ENCODE data around the gene CCNI.

DNA sequence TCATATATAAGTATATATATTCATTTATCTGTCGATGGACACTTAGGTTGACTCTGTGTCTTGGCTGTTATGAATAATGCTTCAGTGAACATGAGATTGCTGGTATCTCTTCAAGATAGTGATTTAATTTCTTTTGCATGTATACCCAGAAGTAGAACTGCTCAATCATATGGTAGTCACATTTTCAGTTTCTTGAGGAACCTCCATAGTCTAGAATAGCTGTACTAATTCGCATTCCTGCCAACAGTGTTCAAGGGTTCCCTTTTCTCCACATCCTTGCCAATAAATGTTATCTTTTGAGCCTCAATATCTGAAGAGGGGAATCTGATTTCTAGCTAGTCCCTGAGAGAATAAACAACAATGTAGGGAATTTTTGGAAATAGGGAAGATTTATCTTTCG, 48.8 kb upstream of the CCNI start:
- TF ChIP-seq POLR2A (IDR thresholded peaks at IDR 0.05) = no peak
- TF ChIP-seq, protein P1, sequence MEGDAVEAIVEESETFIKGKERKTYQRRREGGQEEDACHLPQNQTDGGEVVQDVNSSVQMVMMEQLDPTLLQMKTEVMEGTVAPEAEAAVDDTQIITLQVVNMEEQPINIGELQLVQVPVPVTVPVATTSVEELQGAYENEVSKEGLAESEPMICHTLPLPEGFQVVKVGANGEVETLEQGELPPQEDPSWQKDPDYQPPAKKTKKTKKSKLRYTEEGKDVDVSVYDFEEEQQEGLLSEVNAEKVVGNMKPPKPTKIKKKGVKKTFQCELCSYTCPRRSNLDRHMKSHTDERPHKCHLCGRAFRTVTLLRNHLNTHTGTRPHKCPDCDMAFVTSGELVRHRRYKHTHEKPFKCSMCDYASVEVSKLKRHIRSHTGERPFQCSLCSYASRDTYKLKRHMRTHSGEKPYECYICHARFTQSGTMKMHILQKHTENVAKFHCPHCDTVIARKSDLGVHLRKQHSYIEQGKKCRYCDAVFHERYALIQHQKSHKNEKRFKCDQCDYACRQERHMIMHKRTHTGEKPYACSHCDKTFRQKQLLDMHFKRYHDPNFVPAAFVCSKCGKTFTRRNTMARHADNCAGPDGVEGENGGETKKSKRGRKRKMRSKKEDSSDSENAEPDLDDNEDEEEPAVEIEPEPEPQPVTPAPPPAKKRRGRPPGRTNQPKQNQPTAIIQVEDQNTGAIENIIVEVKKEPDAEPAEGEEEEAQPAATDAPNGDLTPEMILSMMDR (IDR thresholded peaks at IDR 0.05) = no peak
